GM10248 (cell line): ENCODE results near the gene PECR.
A peak's percentile ranks its signal among the peaks of the same experiment; 100 is the strongest.

Source experiments
- CTCF ChIA-PET: fragments of 300-600 bp; sonication (Branson Sonifier 250); formaldehyde crosslinking; extraction: SDS; loops from one replicate; lab custom pipeline; 2021; ENCODE audit warnings: antibody characterized with exemption; lab: Yijun Ruan, JAX
- POLR2A ChIA-PET: fragments of 350-650 bp; sonication (Branson Sonifier 250); formaldehyde crosslinking; extraction: SDS; loops from one replicate; lab custom pipeline; 2020; ENCODE audit warnings: antibody characterized with exemption; lab: Yijun Ruan, JAX
- DNase-seq: peaks from one replicate; pipeline ENCODE4 v3.0.0; 2012; ENCODE audit errors: extremely low spot score
- CTCF ChIP-seq: IDR thresholded peaks from 2 replicates; pipeline ENCODE4 v1.5.1; 2012; ENCODE audit warnings: mild to moderate bottlenecking, low read depth; ENCODE audit errors: extremely low read depth, missing control alignments, control extremely low read depth

The PECR gene

GRCh38 chr2:216118474-216118873 is 36.9 kb upstream of the PECR start:
- ChIA-PET POLR2A (interaction anchor here (0.6 to 0.7 kb wide), 2 partner anchors 25 to 62 kb away, joined by 5 to 6 read pairs; no protein-coding TSS in a partner anchor), CTCF (interaction anchor here (1.2 to 1.4 kb wide), 3 partner anchors 7 to 15 kb away, joined by 3 to 8 read pairs (median 3); partner anchors contain the start of gene XRCC5)
- no peak for TF ChIP-seq CTCF
- DNase-seq = no peak

- POLR2A ChIA-PET = interaction anchor here (0.6 to 0.7 kb wide), 2 partner anchors 25 to 61 kb away, joined by 5 to 6 read pairs; no protein-coding TSS in a partner anchor
- CTCF ChIA-PET = interaction anchor here (1.2 to 1.4 kb wide), 2 partner anchors 8 to 15 kb away, joined by 3 read pairs; no protein-coding TSS in a partner anchor
- no peak for DNase-seq
- no peak for TF ChIP-seq CTCF
Measured at GRCh38 chr2:216117561-216118340, 36.1 kb upstream of the PECR start.

GRCh38 chr2:216116418-216116817 is 34.8 kb upstream of the PECR start:
- POLR2A ChIA-PET = no interaction called here
- CTCF ChIA-PET = no interaction called here
- DNase-seq = no peak
- no peak for TF ChIP-seq CTCF

- TF ChIP-seq CTCF = peak; percentile 76
- CTCF ChIA-PET = interaction anchor here (0.6 to 2.8 kb wide), 35 partner anchors 9 to 405 kb away, joined by 3 to 25 read pairs (median 4); no protein-coding TSS in a partner anchor
- DNase-seq = peak; percentile 92
- POLR2A ChIA-PET = interaction anchor here (0.7 to 1.5 kb wide), 2 partner anchors 16 to 98 kb away, joined by 3 to 4 read pairs; no protein-coding TSS in a partner anchor
Measured at GRCh38 chr2:216114714-216115531, 33.3 kb upstream of the PECR start.

GRCh38 chr2:216114382-216114713 is 32.7 kb upstream of the PECR start:
- POLR2A ChIA-PET = interaction anchor here (0.7 to 1.5 kb wide), 3 partner anchors 10 to 97 kb away, joined by 3 to 4 read pairs (median 3); no protein-coding TSS in a partner anchor
- no peak for TF ChIP-seq CTCF
- CTCF ChIA-PET = interaction anchor here (0.6 to 2.8 kb wide), 35 partner anchors 10 to 405 kb away, joined by 3 to 25 read pairs (median 4); no protein-coding TSS in a partner anchor
- no peak for DNase-seq

GRCh38 chr2:216113572-216113971 is 32.0 kb upstream of the PECR start:
- ChIA-PET POLR2A (interaction anchor here (1.2 to 1.5 kb wide), 2 partner anchors 10 to 96 kb away, joined by 3 to 4 read pairs; no protein-coding TSS in a partner anchor), CTCF (interaction anchor here (0.9 to 5.4 kb wide), 22 partner anchors 9 to 406 kb away, joined by 3 to 32 read pairs (median 4); no protein-coding TSS in a partner anchor)
- DNase-seq = peak; percentile 39
- no peak for TF ChIP-seq CTCF
